Lung (tissue), 12 donors: ENCODE results near the gene MAP7D1. TPM values are rescaled to one million over a fixed set of nuclear protein-coding genes. Genes with fewer than 3 reads are reported as not detected.
"Not testable (repeated sequence)": the region's sequence is repeated elsewhere in the genome, so short reads cannot be mapped to it uniquely, and the experiment has no call there.

Source experiments
- ATAC-seq: fragments of 200-7000 bp; cut with Tn5 transposase; one replicate; pipeline ENCODE4 v1.9.1; 2020; ENCODE audit warnings: moderate number of reproducible peaks; ENCODE audit not compliant: insufficient read depth, low FRiP score
- DNase-seq, 3 donors: peaks; one replicate each; pipeline ENCODE4 v3.0.0-alpha.2; 2013 to 2017
- H3K27ac ChIP-seq, 2 donors: one replicate each; pipeline ENCODE4 v1.5.1; 2013; ENCODE audit warnings: mild to moderate bottlenecking in 2 of 2, moderate library complexity in 2 of 2, control low read depth in 1 of 2, inconsistent platforms in 1 of 2, low read depth in 1 of 2, low read length in 1 of 2
- H3K27me3 ChIP-seq, 3 donors: one replicate each; pipeline ENCODE4 v1.5.1; 2013; ENCODE audit warnings: low read length in 2 of 3; ENCODE audit not compliant: control insufficient read depth in 3 of 3, insufficient read depth in 3 of 3
- H3K36me3 ChIP-seq, 4 donors: one replicate each; pipeline ENCODE4 v1.5.1; 2013; ENCODE audit warnings: low read length in 4 of 4, mild to moderate bottlenecking in 1 of 4, moderate library complexity in 1 of 4; ENCODE audit not compliant: control insufficient read depth in 4 of 4, insufficient read depth in 4 of 4
- H3K4me1 ChIP-seq, 5 donors: one replicate each; pipeline ENCODE4 v1.5.1; 2013; ENCODE audit warnings: low read length in 5 of 5, mild to moderate bottlenecking in 2 of 5, moderate library complexity in 1 of 5; ENCODE audit not compliant: control insufficient read depth in 5 of 5, insufficient read depth in 5 of 5
- H3K4me3 ChIP-seq: one replicate; pipeline ENCODE4 v1.5.1; 2013; ENCODE audit warnings: mild to moderate bottlenecking, control low read depth, moderate library complexity
- H3K9ac ChIP-seq, 2 donors: one replicate each; pipeline ENCODE4 v1.5.1; 2013; ENCODE audit warnings: low read length in 2 of 2, control low read depth in 1 of 2; ENCODE audit not compliant: insufficient read depth in 1 of 2
- H3K9me3 ChIP-seq, 4 donors: one replicate each; pipeline ENCODE4 v1.5.1; 2013; ENCODE audit warnings: low read length in 3 of 4, mild to moderate bottlenecking in 1 of 4, moderate library complexity in 1 of 4; ENCODE audit not compliant: control insufficient read depth in 4 of 4, insufficient read depth in 3 of 4
- CTCF ChIP-seq: IDR thresholded peaks from 2 replicates; pipeline ENCODE4 v1.5.1; 2012; ENCODE audit warnings: mild to moderate bottlenecking; ENCODE audit errors: control extremely low read depth, extremely low read depth
- WGBS, 2 donors: extraction: QIAGEN DNeasy Blood & Tissue Kit; methylation state at CpG; one replicate each; pipeline ENCODE4 v1.1.7; 2013; 5-methylcytosine and 5-hydroxymethylcytosine counted together
- polyA plus RNA-seq, 2 donors: library from polyadenylated mRNA; stranded (reverse); fragments of 200-250 nt; gene quantifications; one replicate each; pipeline ENCODE4 v1.2.1, GENCODE V29; 2013
- total RNA-seq, 2 donors: library from RNA; depleted of rRNA in 1 of 2; stranded (reverse); fragments of >200 nt in 1 of 2; gene quantifications; one replicate each; pipeline ENCODE4 v1.2.1, GENCODE V29; 2014 to 2021
- donor health status: control.
- donor health status: control.
- donor health status: Bipolar disorder and iron deficiency.
- donor health status: healthy.
- donor health status: DM: yes; HTN: yes; CAD: no.

MAP7D1 gene
- total and polyA plus RNA-seq, 4 donors, result 47.3 to 140 (median 78.5) TPM

GRCh38 chr1:36157115-36157903 lies 1.3 kb downstream of the MAP7D1 start:
- H3K4me1 ChIP-seq, result peaks cover 14 to 51% (median 22%) of the 10 kb centered on the region in 5 donors
- peaks cover 0 to 4% (median 0%) of the 10 kb centered on the region in 4 donors for H3K36me3 ChIP-seq
- peak overlapping the region; percentile 98 to 99 for H3K27ac ChIP-seq
- peak; percentile 47 to 58 (median 58) for DNase-seq
- no peaks in the 10 kb centered on the region for H3K27me3 ChIP-seq
- 6 to 13% methylated on average over 7 to 9 of the region's 9 CpGs for WGBS, 2 donors
- no peak for TF ChIP-seq CTCF
- no peaks in the 10 kb centered on the region for H3K9me3 ChIP-seq
- ATAC-seq, result no peak
- H3K9ac ChIP-seq, result peak overlapping the region; percentile 56 to 67
- peak overlapping the region; percentile 62 for H3K4me3 ChIP-seq

- WGBS, 2 donors, result 45 to 47% methylated on average over 9 of the region's 9 CpGs
- Histone ChIP-seq H3K4me3 (peak overlapping the region; percentile 62), H3K36me3 (peaks cover 0 to 4% (median 0%) of the 10 kb centered on the region in 4 donors), H3K9me3 (no peaks in the 10 kb centered on the region), H3K9ac (peak overlapping the region in 1 of 2 donors; percentile 56), H3K27me3 (no peaks in the 10 kb centered on the region), H3K27ac (peak overlapping the region; percentile 98 to 99), H3K4me1 (peaks cover 14 to 60% (median 28%) of the 10 kb centered on the region in 5 donors)
- DNase-seq, result no peak
- ATAC-seq, result no peak
- TF ChIP-seq CTCF, result no peak
Observed at GRCh38 chr1:36157973-36158826, 2.2 kb downstream of the MAP7D1 start.

GRCh38 chr1:36158827-36159252 lies 2.9 kb downstream of the MAP7D1 start:
- not testable (repeated sequence) for H3K36me3 ChIP-seq, H3K4me3 ChIP-seq, H3K9ac ChIP-seq, DNase-seq, H3K9me3 ChIP-seq, ATAC-seq, H3K27me3 ChIP-seq
- Histone ChIP-seq H3K27ac (peak overlapping the region in 1 of 2 donors; percentile 99), H3K4me1 (peaks cover 14 to 66% (median 28%) of the 10 kb centered on the region in 5 donors)
- WGBS, 2 donors, result 90 to 91% methylated on average over 10 of the region's 10 CpGs
